Tibial nerve (tissue), 4 donors: Measurements from ENCODE around the gene KRT3. TPM values are rescaled to one million over a fixed set of nuclear protein-coding genes. Genes with fewer than 3 reads are reported as not detected.

Source experiments
- DNase-seq, 2 donors: peaks; one replicate each; pipeline ENCODE4 v3.0.0-alpha.2; 2019; ENCODE audit warnings: low spot score in 2 of 2
- H3K27ac ChIP-seq, 4 donors: fragments of 200-600 bp; sonication (generic) in 3 of 4; one replicate each; pipeline ENCODE4 v1.5.1; 2017 to 2019; ENCODE audit warnings: mild to moderate bottlenecking in 1 of 4
- H3K27me3 ChIP-seq, 2 donors: fragments of 200-600 bp; sonication (generic) in 1 of 2; one replicate each; pipeline versions ENCODE4 v1.5.1 to v1.6.0; 2017 to 2019
- H3K36me3 ChIP-seq, 3 donors: fragments of 200-600 bp; sonication (generic); one replicate each; pipeline ENCODE4 v1.5.1; 2018 to 2019
- H3K4me1 ChIP-seq, 4 donors: fragments of 200-600 bp; sonication (generic) in 3 of 4; one replicate each; pipeline ENCODE4 v1.5.1; 2017 to 2019
- H3K4me3 ChIP-seq, 4 donors: fragments of 200-600 bp; sonication (generic) in 3 of 4; one replicate each; pipeline ENCODE4 v1.5.1; 2017 to 2019; ENCODE audit warnings: mild to moderate bottlenecking in 1 of 4, moderate library complexity in 1 of 4
- H3K9me3 ChIP-seq, 4 donors: fragments of 200-600 bp; sonication (generic) in 3 of 4; one replicate each; pipeline ENCODE4 v1.5.1; 2017 to 2019
- CTCF ChIP-seq, 5 experiments: fragments of 200-600 bp in 3 of 5; fragments of 450-650 bp in 2 of 5; sonication (generic) in 3 of 5; IDR thresholded peaks; one replicate each; pipeline ENCODE4 v1.5.1; 2016 to 2019; ENCODE audit warnings: antibody characterized with exemption in 5 of 5, mild to moderate bottlenecking in 3 of 5, moderate library complexity in 2 of 5
- EP300 ChIP-seq, 2 donors: sonication (generic); formaldehyde crosslinking; IDR thresholded peaks; one replicate each; pipeline ENCODE4 v1.6.1; 2017; ENCODE audit warnings: antibody characterized with exemption in 2 of 2, mild to moderate bottlenecking in 1 of 2
- POLR2A ChIP-seq, 2 donors: fragments of 450-650 bp; IDR thresholded peaks; one replicate each; pipeline ENCODE4 v1.6.1; 2017; ENCODE audit warnings: antibody characterized with exemption in 2 of 2, mild to moderate bottlenecking in 2 of 2, moderate library complexity in 2 of 2
- whole genome bisulfite sequencing, 2 donors: methylation state at CpG; one replicate each; pipeline ENCODE4 v1.1.5; 2018; 5-methylcytosine and 5-hydroxymethylcytosine counted together
- total RNA-seq, 4 donors: library from RNA; depleted of rRNA; stranded (reverse); fragments of >200 nt; gene quantifications; one replicate each; pipeline ENCODE4 v1.1.0, GENCODE V29; 2016

KRT3 gene
- total RNA-seq, 4 donors from 2014 or later: not detected

- Histone ChIP-seq H3K27me3 (peaks cover 0 to 12% of the 10 kb centered on the region in 2 donors), H3K27ac (no peak overlapping the region), H3K4me1 (no peaks in the 10 kb centered on the region), H3K36me3 (no peaks in the 10 kb centered on the region), H3K9me3 (no peaks in the 10 kb centered on the region), H3K4me3 (no peak overlapping the region)
- DNase-seq: no peak
- 78 to 83% methylated on average over 9 of the region's 9 CpGs for WGBS, 2 donors
- no peak for TF ChIP-seq POLR2A (IDR thresholded peaks at IDR 0.05)
- no peak for TF ChIP-seq CTCF (IDR thresholded peaks at IDR 0.05)
- TF ChIP-seq EP300 (IDR thresholded peaks at IDR 0.05): no peak
Measured at GRCh38 chr12:52837413-52837741, 41.5 kb upstream of the KRT3 start.

GRCh38 chr12:52836491-52837412 lies 40.8 kb upstream of the KRT3 start:
- H3K4me1 ChIP-seq: no peaks in the 10 kb centered on the region
- H3K4me3 ChIP-seq: no peak overlapping the region
- TF ChIP-seq POLR2A (IDR thresholded peaks at IDR 0.05): no peak
- TF ChIP-seq CTCF (IDR thresholded peaks at IDR 0.05): no peak
- no peak for TF ChIP-seq EP300 (IDR thresholded peaks at IDR 0.05)
- DNase-seq: no peak
- H3K9me3 ChIP-seq: no peaks in the 10 kb centered on the region
- H3K27me3 ChIP-seq: peaks cover 0 to 12% of the 10 kb centered on the region in 2 donors
- H3K27ac ChIP-seq: no peak overlapping the region
- no peaks in the 10 kb centered on the region for H3K36me3 ChIP-seq
- WGBS, 2 donors: 85 to 86% methylated on average over 9 of the region's 9 CpGs

- no peak overlapping the region for H3K27ac ChIP-seq
- H3K9me3 ChIP-seq: no peaks in the 10 kb centered on the region
- no peak for DNase-seq
- TF ChIP-seq EP300 (IDR thresholded peaks at IDR 0.05): no peak
- no peak for TF ChIP-seq CTCF (IDR thresholded peaks at IDR 0.05)
- TF ChIP-seq POLR2A (IDR thresholded peaks at IDR 0.05): no peak
- no peaks in the 10 kb centered on the region for H3K4me1 ChIP-seq
- WGBS, 2 donors: 70 to 79% methylated on average over 7 of the region's 7 CpGs
- no peak overlapping the region for H3K4me3 ChIP-seq
- peaks cover 0 to 12% of the 10 kb centered on the region in 2 donors for H3K27me3 ChIP-seq
- no peaks in the 10 kb centered on the region for H3K36me3 ChIP-seq
Measured at GRCh38 chr12:52836042-52836466, 40.1 kb upstream of the KRT3 start.

GRCh38 chr12:52835271-52836041 lies 39.5 kb upstream of the KRT3 start:
- Histone ChIP-seq H3K27ac (no peak overlapping the region), H3K36me3 (no peaks in the 10 kb centered on the region), H3K27me3 (peaks cover 0 to 12% of the 10 kb centered on the region in 2 donors), H3K9me3 (no peaks in the 10 kb centered on the region), H3K4me1 (no peaks in the 10 kb centered on the region), H3K4me3 (no peak overlapping the region)
- DNase-seq: no peak
- TF ChIP-seq CTCF (IDR thresholded peaks at IDR 0.05): no peak
- no peak for TF ChIP-seq EP300 (IDR thresholded peaks at IDR 0.05)
- no peak for TF ChIP-seq POLR2A (IDR thresholded peaks at IDR 0.05)
- WGBS, 2 donors: 78 to 80% methylated on average over 14 to 15 of the region's 15 CpGs

GRCh38 chr12:52834727-52835001 lies 38.7 kb upstream of the KRT3 start:
- no peaks in the 10 kb centered on the region for H3K4me1 ChIP-seq
- WGBS, 2 donors: 57 to 70% methylated on average over 4 of the region's 4 CpGs

More at GRCh38 chr12:52834727-52835001, 38.7 kb upstream of the KRT3 start:
- Histone ChIP-seq H3K9me3 (no peaks in the 10 kb centered on the region), H3K27me3 (peaks cover 0 to 12% of the 10 kb centered on the region in 2 donors), H3K27ac (no peak overlapping the region), H3K4me3 (no peak overlapping the region), H3K36me3 (no peaks in the 10 kb centered on the region)
- no peak for DNase-seq
- no peak for TF ChIP-seq POLR2A (IDR thresholded peaks at IDR 0.05)
- TF ChIP-seq CTCF (IDR thresholded peaks at IDR 0.05): no peak
- TF ChIP-seq EP300 (IDR thresholded peaks at IDR 0.05): no peak
